Endothelial cell of umbilical vein (primary cell): ENCODE results near the gene IST1. TPM values are rescaled to one million over a fixed set of nuclear protein-coding genes. Genes with fewer than 3 reads are reported as not detected.
A peak's percentile ranks its signal among the peaks of the same experiment; 100 is the strongest.

Experiments used
- BruUV-seq: library from RNA; stranded (reverse); fragments of 400-500 nt; replicated peaks from 2 replicates; lab custom pipeline; 2021; lab: Mats Ljungman, UMichigan
- CTCF ChIA-PET: fragments of 300-600, 350-600 bp; sonication (Branson Sonifier 250); formaldehyde crosslinking; loops from one replicate; lab custom pipeline; 2021; ENCODE audit warnings: antibody characterized with exemption, inconsistent platforms; lab: Charles Lee
- POLR2A ChIA-PET: fragments of 300-600, 350-600 bp; sonication (Branson Sonifier 250); formaldehyde crosslinking; loops from one replicate; lab custom pipeline; 2021; ENCODE audit warnings: antibody characterized with exemption, inconsistent platforms; lab: Charles Lee
- DNase-seq: peaks from one replicate; pipeline ENCODE4 v3.0.0-alpha.2; 2011; ENCODE audit warnings: low read depth, low spot score
- FAIRE-seq: peaks from 2 replicates; lab custom pipeline; 2011; peaks lifted over from hg19 to GRCh38; lab: Jason Lieb, UNC
- H2AFZ ChIP-seq: 2 replicates; pipeline ENCODE4 v1.6.0; 2012; ENCODE audit warnings: low read depth, low read length, control low read depth, inconsistent platforms
- H3K27ac ChIP-seq: 2 replicates; pipeline ENCODE4 v1.5.1; 2011; ENCODE audit warnings: low read depth, mild to moderate bottlenecking, control low read depth, low read length, moderate library complexity; ENCODE audit not compliant: insufficient read depth
- H3K27me3 ChIP-seq, 2 experiments: 2 replicates each; pipeline versions ENCODE4 v1.6.0 to v1.6.1; 2011; ENCODE audit warnings: low read length in 2 of 2, mixed read lengths in 1 of 2; ENCODE audit not compliant: control insufficient read depth in 2 of 2, insufficient read depth in 2 of 2
- H3K36me3 ChIP-seq, 2 experiments: 2 replicates in 1 of 2; 3 replicates in 1 of 2; pipeline ENCODE4 v1.5.1; 2011; ENCODE audit warnings: low read length in 2 of 2, mild to moderate bottlenecking in 1 of 2, moderate library complexity in 1 of 2; ENCODE audit not compliant: control insufficient read depth in 2 of 2, insufficient read depth in 2 of 2; ENCODE audit errors: extremely low read depth in 1 of 2
- H3K4me1 ChIP-seq: 3 replicates; pipeline ENCODE4 v1.5.1; 2011; ENCODE audit warnings: mild to moderate bottlenecking, low read length; ENCODE audit not compliant: control insufficient read depth, insufficient read depth; ENCODE audit errors: extremely low read depth
- H3K4me2 ChIP-seq: 2 replicates; pipeline ENCODE4 v1.6.1; 2011; ENCODE audit warnings: low read length, control low read depth, mixed read lengths; ENCODE audit not compliant: insufficient read depth
- H3K4me3 ChIP-seq, 3 experiments: fragments of 200-600 bp in 1 of 3; sonication (generic), shearing (Covaris generic) in 1 of 3; replicated peaks in 1 of 3; 2 replicates each; pipeline ENCODE4 v1.5.1; 2011 to 2016; ENCODE audit warnings: control low read depth in 3 of 3, low read length in 3 of 3, mild to moderate bottlenecking in 2 of 3, inconsistent platforms in 1 of 3, low read depth in 1 of 3, moderate library complexity in 1 of 3; ENCODE audit not compliant: insufficient read depth in 1 of 3
- H3K79me2 ChIP-seq: 2 replicates; pipeline ENCODE4 v1.6.0; 2012; ENCODE audit warnings: low read length, inconsistent platforms; ENCODE audit not compliant: control insufficient read depth, insufficient read depth
- H3K9ac ChIP-seq: replicated peaks from 2 replicates; pipeline ENCODE3; 2011; ENCODE audit warnings: low read length, control low read depth; ENCODE audit not compliant: insufficient read depth; ENCODE audit errors: extremely low read depth
- H3K9me1 ChIP-seq: replicated peaks from 3 replicates; pipeline ENCODE4 v1.6.0; 2011; ENCODE audit warnings: mild to moderate bottlenecking, low read length; ENCODE audit not compliant: control insufficient read depth, insufficient read depth; ENCODE audit errors: extremely low read depth
- H3K9me3 ChIP-seq: replicated peaks from 2 replicates; pipeline ENCODE4 v1.5.1; 2012; ENCODE audit warnings: low read length, inconsistent platforms; ENCODE audit not compliant: control insufficient read depth, insufficient read depth
- H4K20me1 ChIP-seq: replicated peaks from 2 replicates; pipeline ENCODE3; 2011; ENCODE audit warnings: mild to moderate bottlenecking, low read length; ENCODE audit not compliant: control insufficient read depth, insufficient read depth; ENCODE audit errors: extremely low read depth
- EZH2 ChIP-seq: IDR thresholded peaks from 2 replicates; pipeline ENCODE4 v1.6.1; 2012; ENCODE audit warnings: borderline replicate concordance, low read depth, mild to moderate bottlenecking, moderate library complexity, low read length, inconsistent platforms; ENCODE audit not compliant: severe bottlenecking
- FOS ChIP-seq: IDR thresholded peaks from 2 replicates; pipeline ENCODE4 v1.6.1; 2011; ENCODE audit warnings: mild to moderate bottlenecking, low read length, moderate library complexity, borderline replicate concordance; ENCODE audit not compliant: insufficient read depth
- GATA2 ChIP-seq: IDR thresholded peaks from 2 replicates; pipeline ENCODE4 v1.7.0; 2011; ENCODE audit warnings: low read depth, mild to moderate bottlenecking, moderate library complexity, mixed read lengths, low read length; ENCODE audit not compliant: insufficient read length, insufficient read depth
- POLR2A ChIP-seq: IDR thresholded peaks from 2 replicates; pipeline ENCODE4 v1.6.1; 2012; ENCODE audit warnings: low read depth, mild to moderate bottlenecking, control low read depth, low read length
- POLR2AphosphoS5 ChIP-seq: IDR thresholded peaks from 2 replicates; pipeline ENCODE4 v1.6.1; 2012; ENCODE audit warnings: low read depth, mild to moderate bottlenecking, control low read depth, low read length, moderate library complexity; ENCODE audit not compliant: insufficient read depth
- dilution Hi-C: fragments of 300-500 bp; cut with MboI; formaldehyde crosslinking; loops from one replicate; pipeline ENCODE4 v1.15.0; 2019; ENCODE audit warnings: low sequenced_read_pairs; ENCODE audit not compliant: extremely low pct_ligation_motif_present
- intact Hi-C: fragments of 100-400 bp; cut with micrococcal nuclease; formaldehyde crosslinking; loops from one replicate; pipeline ENCODE4 v1.10.0; 2022
- polyA plus RNA-seq, 4 experiments: library from polyadenylated mRNA; depleted of rRNA in 3 of 4; stranded (reverse) in 3 of 4; unstranded in 1 of 4; fragments of >200 nt; gene quantifications; 2 replicates each; pipeline versions ENCODE4 v1.2.1 to v1.2.3, GENCODE V29; 2011 to 2012; ENCODE audit warnings: missing spikeins in 1 of 4
- total RNA-seq: library from RNA; stranded (reverse); gene quantifications from 2 replicates; pipeline ENCODE4 v1.2.3, GENCODE V29; 2021
- TF ChIP-seq, protein P1 (sequence below): IDR thresholded peaks from 2 replicates; pipeline ENCODE4 v1.6.1; 2011; ENCODE audit not compliant: insufficient read depth, insufficient read length
- TF ChIP-seq, protein P2 (sequence below), 2 donors: IDR thresholded peaks; 1 replicate in 1 of 2; 2 replicates in 1 of 2; pipeline ENCODE4 v1.5.1; 2011; ENCODE audit warnings: low read length in 2 of 2, mild to moderate bottlenecking in 2 of 2, moderate library complexity in 2 of 2, control low read depth in 1 of 2, inconsistent platforms in 1 of 2, low read depth in 1 of 2; ENCODE audit not compliant: insufficient read depth in 1 of 2; ENCODE audit errors: extremely low read depth in 1 of 2

Gene IST1
- total and polyA plus RNA-seq, 2 donors (not counting 3 experiments of a cell fraction or from before 2014, with no cell fraction given) = 145 to 165 TPM

DNA sequence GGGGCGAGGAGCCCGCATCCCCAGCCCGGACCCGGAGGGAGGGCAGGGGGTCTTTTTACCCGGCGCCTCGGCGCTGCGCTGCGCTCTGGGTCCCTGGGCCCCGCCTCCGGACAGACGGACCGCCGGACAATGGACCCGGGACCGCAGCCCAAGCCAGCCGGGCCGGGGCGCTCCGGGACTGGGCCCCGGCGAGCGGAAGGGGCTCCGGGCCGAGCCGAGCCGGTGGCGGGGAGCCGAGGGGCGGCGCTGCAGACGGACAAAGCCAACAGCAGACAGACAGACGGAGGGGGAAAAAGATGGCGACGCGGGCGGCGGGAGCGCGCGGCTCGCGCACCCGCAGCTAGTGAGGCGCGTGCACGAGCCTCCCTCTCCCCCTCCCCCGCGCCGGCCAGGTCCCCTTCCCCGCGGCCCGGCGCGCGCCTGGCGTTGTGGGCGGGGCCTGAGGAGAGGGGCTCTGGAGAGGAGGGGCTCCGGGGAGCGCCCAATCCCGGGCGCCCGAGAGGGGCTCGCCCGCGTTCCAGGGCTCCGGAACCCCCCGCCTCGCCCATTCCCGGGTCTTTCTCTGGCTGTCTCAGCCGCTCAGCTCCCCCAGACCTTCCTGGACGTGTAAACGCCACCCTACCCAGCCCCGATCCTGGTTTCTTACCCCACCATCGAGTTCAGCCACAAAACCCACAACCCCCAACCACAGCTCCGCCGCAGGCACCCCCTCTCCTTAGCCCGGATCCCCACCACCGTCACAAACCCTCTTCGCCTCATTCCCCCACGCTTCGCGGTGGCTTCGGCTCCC, 11.3 kb upstream of the IST1 start, which contains the start of gene ZNF821:
ZNF821 (minus strand) TSS at position 334 of the 790 bp plus-strand sequence. CDS start 4,236 bp downstream, outside the sequence.
- TF ChIP-seq EZH2 (no peak), POLR2AphosphoS5 (peak; percentile 58), FOS (no peak), GATA2 (no peak), POLR2A (peak; percentile 56)
- TF ChIP-seq, protein P1, sequence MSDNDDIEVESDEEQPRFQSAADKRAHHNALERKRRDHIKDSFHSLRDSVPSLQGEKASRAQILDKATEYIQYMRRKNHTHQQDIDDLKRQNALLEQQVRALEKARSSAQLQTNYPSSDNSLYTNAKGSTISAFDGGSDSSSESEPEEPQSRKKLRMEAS = no peak
- TF ChIP-seq, protein P2, sequence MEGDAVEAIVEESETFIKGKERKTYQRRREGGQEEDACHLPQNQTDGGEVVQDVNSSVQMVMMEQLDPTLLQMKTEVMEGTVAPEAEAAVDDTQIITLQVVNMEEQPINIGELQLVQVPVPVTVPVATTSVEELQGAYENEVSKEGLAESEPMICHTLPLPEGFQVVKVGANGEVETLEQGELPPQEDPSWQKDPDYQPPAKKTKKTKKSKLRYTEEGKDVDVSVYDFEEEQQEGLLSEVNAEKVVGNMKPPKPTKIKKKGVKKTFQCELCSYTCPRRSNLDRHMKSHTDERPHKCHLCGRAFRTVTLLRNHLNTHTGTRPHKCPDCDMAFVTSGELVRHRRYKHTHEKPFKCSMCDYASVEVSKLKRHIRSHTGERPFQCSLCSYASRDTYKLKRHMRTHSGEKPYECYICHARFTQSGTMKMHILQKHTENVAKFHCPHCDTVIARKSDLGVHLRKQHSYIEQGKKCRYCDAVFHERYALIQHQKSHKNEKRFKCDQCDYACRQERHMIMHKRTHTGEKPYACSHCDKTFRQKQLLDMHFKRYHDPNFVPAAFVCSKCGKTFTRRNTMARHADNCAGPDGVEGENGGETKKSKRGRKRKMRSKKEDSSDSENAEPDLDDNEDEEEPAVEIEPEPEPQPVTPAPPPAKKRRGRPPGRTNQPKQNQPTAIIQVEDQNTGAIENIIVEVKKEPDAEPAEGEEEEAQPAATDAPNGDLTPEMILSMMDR (IDR thresholded peaks at IDR 0.05; ENCODE audit: extremely low read depth in 1 of 2, insufficient read depth in 1 of 2, low read depth in 1 of 2, low read length in 2 of 2) = peak; percentile 28 to 58
- peak within 1 kb of the TSS; percentile 62 for H3K27ac ChIP-seq
- no peaks in the 10 kb centered on the region for H3K9me1 ChIP-seq
- intact Hi-C loops (loop anchor here (1.0 to 5.0 kb wide), 7 partner anchors 11 to 215 kb away; partner anchors contain the start of genes AP1G1, IST1 and PHLPP2), dilution Hi-C loops (no loop called here)
- ChIA-PET POLR2A (interaction anchor here (0.7 kb wide), 1 partner anchor 9 kb away, joined by 4 read pairs; no protein-coding TSS in a partner anchor), CTCF (interaction anchor here (0.7 to 6.4 kb wide), 22 partner anchors 8 to 89 kb away, joined by 3 to 212 read pairs (median 5); partner anchors contain the start of gene IST1)
- no peaks in the 10 kb centered on the region for H3K79me2 ChIP-seq
- H4K20me1 ChIP-seq = no peaks in the 10 kb centered on the region
- peak within 1 kb of the TSS; percentile 100 for H2AFZ ChIP-seq
- H3K4me2 ChIP-seq = peak within 1 kb of the TSS; percentile 99
- peak within 1 kb of the TSS; percentile 68 for H3K9ac ChIP-seq
- no peaks in the 10 kb centered on the region for H3K27me3 ChIP-seq
- DNase-seq = peak; percentile 72
- FAIRE-seq = no peak
- peak within 1 kb of the TSS; percentile 45 to 97 (median 90) for H3K4me3 ChIP-seq
- no TSS peak for BruUV-seq
- peaks cover 24% of the 10 kb centered on the region for H3K4me1 ChIP-seq
- no peaks in the 10 kb centered on the region for H3K9me3 ChIP-seq
- H3K36me3 ChIP-seq = peaks cover 0 to 1% of the 10 kb centered on the region in 2 experiments
